HPDE6-E6E7 (cell line): ENCODE results near the gene GPR4.
"Not testable (repeated sequence)": the region's sequence is repeated elsewhere in the genome, so short reads cannot be mapped to it uniquely, and the experiment has no call there.

ENCODE experiments used
- DNase-seq: peaks from one replicate; pipeline ENCODE4 v3.0.0; 2011; ENCODE audit warnings: missing footprints; ENCODE audit errors: extremely low spot score

GPR4 gene

GRCh38 chr19:45601524-45602374, at the start of gene GPR4:
Gene GPR4 (minus strand): TSS chr19:45602212. CDS start chr19:45591866, 10,346 bp downstream.
- no peak for DNase-seq

DNA sequence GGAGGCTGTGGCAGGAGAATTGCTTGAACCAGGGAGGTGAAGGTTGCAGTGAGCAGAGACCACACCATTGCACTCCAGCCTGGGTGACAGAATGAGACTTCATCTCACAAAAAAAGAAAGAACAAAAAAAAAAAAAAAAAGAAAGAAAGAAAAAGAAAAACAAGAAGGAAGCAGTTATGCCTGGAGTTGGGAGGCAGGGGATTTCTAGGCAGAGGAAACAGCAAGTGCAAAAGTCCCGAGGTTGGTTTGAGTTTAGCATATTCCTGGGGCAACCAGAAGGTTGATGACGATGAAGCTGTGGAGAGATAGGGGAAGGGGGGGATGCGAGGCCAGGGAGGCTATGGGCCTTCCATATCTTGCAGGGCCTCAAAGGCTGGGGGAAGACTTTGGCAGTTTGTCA, 48.7 kb upstream of the GPR4 start:
- no peak for DNase-seq

DNA sequence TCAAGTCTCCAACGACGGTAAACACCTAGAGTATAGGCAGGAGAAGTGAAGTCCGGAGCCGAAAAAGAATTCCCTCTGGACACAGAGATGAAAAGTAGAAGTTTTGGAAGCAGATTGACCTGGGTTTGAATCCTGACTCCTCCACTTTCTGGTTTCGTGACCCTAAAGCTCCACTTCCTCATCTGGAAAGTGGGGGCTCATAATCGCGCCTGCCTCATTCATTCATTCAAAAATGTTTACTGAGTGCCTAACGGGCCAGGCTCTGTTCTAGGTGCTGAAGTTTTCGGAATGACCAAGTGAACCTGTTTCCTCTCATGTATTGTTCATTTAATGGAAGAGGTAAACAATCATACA, 44.3 kb upstream of the GPR4 start:
- no peak for DNase-seq

GRCh38 chr19:45645631-45646344, 43.8 kb upstream of the GPR4 start:
- no peak for DNase-seq

DNA sequence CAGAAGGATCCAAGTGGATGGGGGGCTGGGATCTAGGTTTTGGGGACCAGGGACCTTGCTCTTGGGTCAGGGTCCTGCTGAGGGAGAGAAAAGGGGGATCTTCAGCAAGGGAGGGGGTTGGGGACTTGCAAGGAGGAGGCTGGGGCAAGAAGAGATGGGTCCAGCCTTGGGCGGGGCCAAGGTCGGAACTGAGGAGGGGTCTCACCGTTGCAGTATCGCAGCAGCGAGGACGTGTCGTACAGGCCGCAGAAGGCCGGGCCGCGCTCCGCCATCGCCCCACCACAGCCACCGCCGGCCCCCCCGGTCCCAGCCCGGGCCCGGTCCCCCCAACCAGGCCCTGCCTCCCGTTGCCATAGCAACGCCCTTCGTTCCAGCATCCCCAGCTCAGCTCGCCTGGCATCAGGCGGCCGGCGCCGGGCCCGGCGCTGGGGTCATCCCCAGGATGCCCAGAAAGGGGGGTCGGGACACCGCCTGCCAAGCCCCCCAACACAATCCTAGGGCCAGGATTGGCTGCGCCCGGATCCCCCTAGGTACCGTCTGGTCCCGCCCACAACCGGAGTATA, 43.1 kb upstream of the GPR4 start:
- DNase-seq: no peak

- no peak for DNase-seq
Measured at GRCh38 chr19:45643927-45644771, 42.1 kb upstream of the GPR4 start.

DNA sequence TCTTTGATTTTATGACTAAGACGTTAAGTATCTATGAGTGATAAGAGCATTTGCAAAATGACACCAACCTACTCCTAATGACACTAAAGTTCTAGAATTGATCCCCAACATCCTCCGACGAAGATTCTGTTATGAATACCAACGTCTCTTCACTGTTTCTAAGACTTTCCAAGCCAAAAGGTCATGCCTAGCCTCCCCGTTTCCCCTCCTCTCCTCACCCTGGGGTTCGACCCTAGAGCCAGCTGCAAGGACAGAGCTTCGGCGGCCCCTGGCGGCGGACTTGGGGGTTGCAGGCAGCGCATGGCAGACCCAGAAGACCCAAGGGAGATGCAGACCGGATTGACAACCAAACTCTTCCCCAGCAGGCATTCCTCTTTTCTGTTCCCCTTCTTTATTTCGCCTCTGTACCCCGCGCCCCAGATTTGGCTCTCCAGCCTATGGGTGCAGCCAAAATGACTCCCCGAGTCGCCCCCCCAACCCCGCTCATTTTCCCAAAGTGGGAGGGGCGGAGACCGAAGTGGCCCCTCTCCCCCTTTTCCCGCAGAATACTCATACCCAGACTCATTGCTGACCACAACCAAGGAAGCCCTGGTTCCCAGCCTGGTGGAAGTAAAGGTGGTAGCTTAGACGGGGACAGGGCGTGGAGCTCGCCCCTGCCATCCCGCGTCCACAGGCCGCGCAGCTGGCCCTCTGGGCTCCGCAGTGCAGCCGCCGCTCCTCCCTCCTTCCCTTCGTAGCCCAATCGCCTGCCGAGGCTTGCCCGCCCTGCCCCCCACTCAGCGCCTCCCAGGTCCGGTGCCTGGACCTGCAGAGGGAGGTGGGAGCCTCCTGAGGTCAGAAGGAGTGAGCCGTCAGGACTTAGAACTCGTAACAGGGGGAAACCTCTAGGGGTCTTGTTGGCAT, 41.3 kb upstream of the GPR4 start:
- no peak for DNase-seq

GRCh38 chr19:45641274-45642105, 39.5 kb upstream of the GPR4 start:
- DNase-seq: peak; percentile 95

DNA sequence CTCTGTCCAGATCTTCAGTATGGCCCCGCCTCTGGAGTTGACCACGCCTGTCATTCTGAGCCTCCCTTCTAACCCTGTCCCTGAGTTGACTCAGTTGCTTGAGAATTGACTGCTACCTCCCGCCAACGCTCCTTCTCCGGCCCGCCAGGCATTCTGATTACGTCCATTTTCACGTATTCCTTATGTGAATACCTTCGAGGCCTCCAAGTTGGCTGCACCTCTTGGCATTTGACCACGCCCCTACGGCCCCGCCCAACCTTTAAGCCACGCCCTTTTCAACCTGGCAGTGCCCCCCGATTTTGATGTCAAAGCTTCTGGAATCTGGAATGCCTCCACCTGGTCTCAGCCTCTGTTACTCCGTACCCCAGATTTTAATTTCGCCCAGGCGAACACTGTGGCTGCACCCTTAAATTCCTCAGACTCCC, 38.8 kb upstream of the GPR4 start:
- no peak for DNase-seq

GRCh38 chr19:45638930-45639729, 37.1 kb upstream of the GPR4 start, which contains the start of gene EML2:
Gene EML2 (minus strand): TSS chr19:45639397. CDS start chr19:45639376, 21 bp downstream.
- no peak for DNase-seq

DNA sequence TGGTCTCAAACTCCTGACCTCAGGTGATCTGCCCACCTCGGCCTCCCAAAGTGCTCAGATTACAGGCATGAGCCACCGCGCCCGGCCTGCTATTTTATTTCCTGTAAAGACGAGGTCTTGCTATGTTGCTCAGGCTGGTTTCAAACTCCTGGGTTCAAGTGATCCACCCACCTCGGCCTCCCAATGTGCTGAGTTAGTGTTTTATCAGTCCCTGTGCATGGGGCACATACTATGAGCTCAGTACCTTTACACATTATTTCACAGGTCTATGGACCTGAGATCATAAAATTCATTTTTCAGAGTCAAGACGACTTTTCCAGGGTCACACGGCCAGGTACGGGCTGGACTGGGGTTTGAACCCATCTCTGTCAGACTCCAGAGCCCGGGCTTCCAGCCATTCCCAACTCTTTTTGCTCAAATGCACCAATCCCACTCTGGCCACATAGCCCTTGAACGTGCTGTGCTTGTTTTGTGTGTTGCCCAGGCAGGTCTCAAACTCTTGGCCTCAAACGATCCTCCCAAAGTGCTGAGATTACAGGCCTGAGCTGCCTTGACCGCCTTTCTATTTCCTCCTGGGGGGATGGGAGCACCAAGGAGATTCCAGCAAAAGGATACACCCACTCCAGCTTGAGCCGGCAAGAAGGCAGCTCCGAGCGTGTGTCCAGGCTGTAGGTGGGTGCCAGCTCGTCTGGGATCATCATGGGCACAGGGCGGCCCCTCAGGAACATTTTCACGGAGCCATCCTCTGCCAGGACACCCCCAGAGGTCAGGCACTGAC, 36.1 kb upstream of the GPR4 start:
- no peak for DNase-seq

DNA sequence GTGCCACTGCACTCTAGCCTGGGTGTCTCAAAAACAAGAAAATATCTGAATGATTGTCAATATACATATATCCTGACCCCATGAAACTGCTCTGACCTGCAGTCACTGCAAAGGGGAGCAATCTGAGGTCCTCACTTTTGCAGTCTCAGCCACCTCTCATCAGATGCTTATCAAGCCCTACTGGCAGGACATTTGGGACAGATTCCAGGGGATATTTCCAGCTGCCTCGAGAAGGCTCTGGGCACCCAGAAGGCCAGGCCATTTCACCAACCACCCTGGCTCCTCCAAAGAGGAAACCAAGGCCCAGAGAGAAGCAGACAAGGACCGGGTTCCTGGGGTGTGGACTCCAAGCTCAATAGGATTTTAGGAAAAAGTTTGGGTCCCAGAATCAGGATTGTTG, 34.9 kb upstream of the GPR4 start:
- no peak for DNase-seq

DNA sequence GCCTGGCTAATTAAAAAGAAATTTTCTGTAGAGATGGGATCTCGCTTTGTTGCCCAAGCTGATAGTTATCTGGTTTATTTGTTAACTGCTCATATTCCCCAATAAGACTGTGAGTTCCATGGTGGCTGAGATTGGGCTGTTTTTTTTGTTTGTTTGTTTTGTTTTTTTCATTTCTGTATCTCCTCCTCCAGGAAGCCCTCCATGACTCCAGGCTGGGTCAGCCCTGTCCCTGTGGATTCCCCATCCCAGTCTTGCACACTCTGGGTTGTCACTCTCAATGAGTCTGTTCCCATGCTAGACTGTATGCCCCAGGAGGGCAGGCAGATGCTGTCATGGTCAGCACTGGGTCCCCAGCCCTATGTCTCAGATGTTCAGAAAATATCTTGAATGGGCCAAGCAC, 34.3 kb upstream of the GPR4 start:
- no peak for DNase-seq

DNA sequence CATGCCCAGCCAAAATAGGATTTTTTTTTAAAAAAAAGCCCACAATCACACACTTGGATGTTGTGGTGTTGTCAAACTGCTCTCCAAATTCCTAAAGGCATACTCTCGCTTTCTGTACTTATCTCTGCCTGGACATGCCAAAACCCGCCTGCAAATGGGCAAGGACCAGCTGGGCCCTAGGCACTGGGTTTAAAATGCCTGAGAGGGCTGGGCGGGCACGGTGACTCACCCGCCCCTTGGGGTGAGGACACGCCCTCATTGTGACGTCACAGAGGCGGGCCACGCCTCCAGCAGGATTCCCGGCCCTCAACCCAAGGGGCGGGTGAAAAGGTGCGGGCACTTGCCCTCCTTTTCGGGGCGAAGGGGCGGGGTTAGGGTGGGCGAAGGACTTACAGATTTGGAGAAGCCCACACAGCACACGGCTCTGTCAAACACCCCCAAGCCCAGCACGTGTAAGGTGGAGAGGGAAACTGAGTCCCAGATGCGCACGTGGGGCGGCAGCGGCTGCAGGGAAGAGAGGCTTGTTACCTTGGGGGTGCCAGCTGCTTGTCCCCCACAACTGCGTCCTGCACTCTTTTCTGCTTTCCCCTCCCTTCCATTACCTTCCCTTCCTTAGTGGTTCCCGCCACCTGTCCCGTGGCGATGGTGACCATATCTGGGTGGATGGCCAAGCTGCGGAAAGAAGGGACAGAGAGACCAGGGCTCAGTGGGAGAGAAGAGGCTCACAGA, 30.6 kb upstream of the GPR4 start:
- DNase-seq: peak; percentile 98

GRCh38 chr19:45630463-45630862, 28.5 kb upstream of the GPR4 start:
- DNase-seq: peak; percentile 90

- DNase-seq: no peak
Measured at GRCh38 chr19:45629704-45630103, 27.7 kb upstream of the GPR4 start.

DNA sequence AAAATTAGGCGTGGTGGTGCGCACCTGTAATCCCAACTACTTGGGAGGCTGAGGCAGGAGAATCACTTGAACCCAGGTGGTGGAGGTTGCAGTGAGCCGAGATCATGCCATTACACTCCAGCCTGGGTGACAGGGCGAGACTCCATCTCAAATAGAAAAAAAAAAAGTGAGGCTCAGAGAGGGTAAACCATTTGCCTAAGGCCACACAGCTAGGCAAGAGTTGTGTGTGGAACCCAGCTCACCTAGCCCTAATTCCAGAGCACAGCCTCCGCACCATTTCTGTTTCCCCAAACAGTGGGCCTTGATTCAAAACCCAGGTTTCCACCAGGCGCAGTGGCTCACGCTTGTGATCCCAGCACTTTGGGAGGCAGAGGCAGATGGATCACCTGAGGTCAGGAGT, 26.2 kb upstream of the GPR4 start:
- not testable (repeated sequence) for DNase-seq

- DNase-seq: no peak
Measured at GRCh38 chr19:45623984-45624383, 22.0 kb upstream of the GPR4 start.
